B cell (primary cell): ENCODE data around the gene RTL1. TPM values are rescaled to one million over a fixed set of nuclear protein-coding genes. Genes with fewer than 3 reads are reported as not detected.

Experiments used
- ATAC-seq: fragments of 200-7000 bp; cut with Tn5 transposase; one replicate; pipeline ENCODE4 v1.10.0; 2021; ENCODE audit warnings: low read depth, mild to moderate bottlenecking, moderate number of reproducible peaks, moderate library complexity
- CTCF ChIA-PET: fragments of 350-600 bp; sonication (Branson Sonifier 250); formaldehyde crosslinking; loops from one replicate; lab custom pipeline; 2021; ENCODE audit warnings: antibody characterized with exemption, inconsistent platforms; lab: Charles Lee
- POLR2A ChIA-PET: fragments of 350-600 bp; sonication (Branson Sonifier 250); formaldehyde crosslinking; loops from one replicate; lab custom pipeline; 2021; ENCODE audit warnings: antibody characterized with exemption; lab: Charles Lee
- DNase-seq: peaks from one replicate; pipeline ENCODE4 v3.0.0; 2013
- H2AFZ ChIP-seq: 2 replicates; pipeline ENCODE4 v1.6.1; 2012; ENCODE audit warnings: mild to moderate bottlenecking, low read depth, low read length; ENCODE audit not compliant: insufficient read depth, poor library complexity, severe bottlenecking
- H3K27ac ChIP-seq, 2 donors: 1 replicate in 1 of 2; 2 replicates in 1 of 2; pipeline ENCODE4 v1.5.1; 2012 to 2013; ENCODE audit warnings: low read length in 2 of 2, mild to moderate bottlenecking in 2 of 2, moderate library complexity in 1 of 2
- H3K27me3 ChIP-seq, 4 experiments: fragments of 200-600 bp in 1 of 4; sonication (generic) in 1 of 4; replicated peaks in 1 of 4; 1 replicate in 2 of 4; 2 replicates in 2 of 4; pipeline versions ENCODE4 v1.6.1 to v1.7.0; 2013 to 2016; ENCODE audit warnings: low read length in 3 of 4, mild to moderate bottlenecking in 2 of 4, mixed read lengths in 1 of 4, moderate library complexity in 1 of 4; ENCODE audit not compliant: insufficient read depth in 4 of 4, control insufficient read depth in 3 of 4; ENCODE audit errors: control extremely low read depth in 1 of 4
- H3K36me3 ChIP-seq, 2 experiments: replicated peaks in 1 of 2; 1 replicate in 1 of 2; 2 replicates in 1 of 2; pipeline versions ENCODE4 v1.6.1 to v1.7.1; 2013; ENCODE audit warnings: low read length in 1 of 2; ENCODE audit not compliant: insufficient read depth in 2 of 2, control insufficient read depth in 1 of 2; ENCODE audit errors: control extremely low read depth in 1 of 2, extremely low read depth in 1 of 2
- H3K4me1 ChIP-seq, 2 donors: fragments of 200-600 bp in 1 of 2; sonication (generic) in 1 of 2; 1 replicate in 1 of 2; 2 replicates in 1 of 2; pipeline versions ENCODE4 v1.5.1 to v1.6.1; 2013 to 2017; ENCODE audit warnings: low read length in 2 of 2; ENCODE audit not compliant: control insufficient read depth in 2 of 2, insufficient read depth in 2 of 2
- H3K4me2 ChIP-seq: replicated peaks from 2 replicates; pipeline ENCODE3; 2012; ENCODE audit warnings: mild to moderate bottlenecking, low read depth, low read length; ENCODE audit not compliant: poor library complexity, severe bottlenecking
- H3K4me3 ChIP-seq, 5 experiments: fragments of 200-600 bp in 1 of 5; sonication (generic) in 1 of 5; 1 replicate in 3 of 5; 2 replicates in 2 of 5; pipeline versions ENCODE4 v1.5.1 to v1.7.0; 2011 to 2016; ENCODE audit warnings: low read length in 4 of 5, mild to moderate bottlenecking in 4 of 5, low read depth in 2 of 5, control low read depth in 1 of 5, moderate library complexity in 1 of 5; ENCODE audit not compliant: insufficient read depth in 1 of 5; ENCODE audit errors: control extremely low read depth in 1 of 5, extremely low read depth in 1 of 5
- H3K79me2 ChIP-seq: fragments of 200-600 bp; sonication (generic); one replicate; pipeline ENCODE4 v1.6.0; 2016; ENCODE audit warnings: low read length; ENCODE audit not compliant: control insufficient read depth, insufficient read depth
- H3K9ac ChIP-seq: fragments of 200-600 bp; sonication (generic); 2 replicates; pipeline ENCODE4 v1.6.1; 2017; ENCODE audit warnings: mild to moderate bottlenecking, low read length, moderate library complexity
- H3K9me3 ChIP-seq, 3 donors: one replicate each; pipeline versions ENCODE4 v1.6.1 to v1.7.1; 2013; ENCODE audit warnings: low read length in 2 of 3; ENCODE audit not compliant: control insufficient read depth in 2 of 3, insufficient read depth in 1 of 3; ENCODE audit errors: control extremely low read depth in 1 of 3
- H4K20me1 ChIP-seq: 2 replicates; pipeline ENCODE4 v1.6.0; 2012; ENCODE audit warnings: mild to moderate bottlenecking, low read length; ENCODE audit not compliant: insufficient read depth, control insufficient read depth, poor library complexity, severe bottlenecking
- H3K27ac Mint-ChIP-seq: one replicate; pipeline ENCODE4 v1.8.0; 2021; ENCODE audit warnings: mixed read lengths
- H3K27me3 Mint-ChIP-seq: one replicate; pipeline ENCODE4 v1.8.0; 2021; ENCODE audit warnings: mixed read lengths
- H3K4me1 Mint-ChIP-seq: one replicate; pipeline ENCODE4 v1.8.0; 2021; ENCODE audit warnings: mixed read lengths
- H3K4me3 Mint-ChIP-seq: one replicate; pipeline ENCODE4 v1.8.0; 2021; ENCODE audit warnings: mixed read lengths
- H3K9me3 Mint-ChIP-seq: one replicate; pipeline ENCODE4 v1.8.0; 2022; ENCODE audit warnings: mixed read lengths; ENCODE audit not compliant: insufficient read depth
- CTCF ChIP-seq: fragments of 200-600 bp; IDR thresholded peaks from one replicate; pipeline ENCODE4 v1.8.0; 2022; ENCODE audit warnings: antibody characterized with exemption, mild to moderate bottlenecking
- EZH2 ChIP-seq: IDR thresholded peaks from 2 replicates; pipeline ENCODE4 v1.6.1; 2012; ENCODE audit warnings: borderline replicate concordance, low read depth, mild to moderate bottlenecking, moderate library complexity, low read length; ENCODE audit not compliant: insufficient read depth, poor library complexity, severe bottlenecking
- WGBS: methylation state at CpG from one replicate; pipeline ENCODE4 v1.1.5; 2013; ENCODE audit warnings: missing lambda C conversion rate; ENCODE audit not compliant: insufficient coverage; 5-methylcytosine and 5-hydroxymethylcytosine counted together
- intact Hi-C: fragments of 100-400 bp; cut with micrococcal nuclease; formaldehyde crosslinking; loops from one replicate; pipeline ENCODE4 v1.10.0; 2022
- polyA plus RNA-seq: library from polyadenylated mRNA; depleted of rRNA; stranded (reverse); fragments of >200 nt; gene quantifications from 2 replicates; pipeline ENCODE4 v1.2.3, GENCODE V29; 2012
- total RNA-seq, 2 donors: library from RNA; stranded (reverse); fragments of 120-200 nt in 1 of 2; gene quantifications; 1 replicate in 1 of 2; 2 replicates in 1 of 2; pipeline versions ENCODE4 v1.2.3 to v1.2.4, GENCODE V29; 2013 to 2022

Gene RTL1
- total and polyA plus RNA-seq, 2 donors (not counting 1 experiment from before 2014, with no cell fraction given) = not detected

GRCh38 chr14:100851946-100852620 lies 51.4 kb downstream of the RTL1 start:
- ChIA-PET CTCF (interaction anchor here (1.5 kb wide), 1 partner anchor 775 kb away, joined by 4 read pairs; no protein-coding TSS in a partner anchor), POLR2A (no interaction called here)
- H3K4me3 Mint-ChIP-seq = no peak overlapping the region
- WGBS = 92% methylated on average over 14 of the region's 14 CpGs
- H3K9me3 ChIP-seq = no peaks in the 10 kb centered on the region
- no peaks in the 10 kb centered on the region for H3K27me3 ChIP-seq
- no peak overlapping the region for H3K27ac ChIP-seq
- H3K79me2 ChIP-seq = no peaks in the 10 kb centered on the region
- H3K27me3 Mint-ChIP-seq = no peaks in the 10 kb centered on the region
- no peak overlapping the region for H3K27ac Mint-ChIP-seq
- TF ChIP-seq CTCF (no peak), EZH2 (no peak)
- DNase-seq = no peak
- H3K4me2 ChIP-seq = no peak overlapping the region
- H4K20me1 ChIP-seq = no peaks in the 10 kb centered on the region
- H2AFZ ChIP-seq = no peak overlapping the region
- ATAC-seq = no peak
- H3K9me3 Mint-ChIP-seq = no peaks in the 10 kb centered on the region
- H3K4me3 ChIP-seq = no peak overlapping the region
- H3K4me1 Mint-ChIP-seq = no peaks in the 10 kb centered on the region
- no peaks in the 10 kb centered on the region for H3K36me3 ChIP-seq
- no peak overlapping the region for H3K9ac ChIP-seq
- intact Hi-C loops = no loop called here
- peaks cover 0 to 8% of the 10 kb centered on the region in 2 donors for H3K4me1 ChIP-seq

GRCh38 chr14:100851586-100851916 lies 52.0 kb downstream of the RTL1 start:
- no peaks in the 10 kb centered on the region for H3K9me3 Mint-ChIP-seq
- DNase-seq = no peak
- no peak overlapping the region for H3K4me3 ChIP-seq
- H3K79me2 ChIP-seq = no peaks in the 10 kb centered on the region
- 92% methylated on average over 13 of the region's 13 CpGs for WGBS
- intact Hi-C loops = no loop called here
- H2AFZ ChIP-seq = no peak overlapping the region
- peaks cover 0 to 8% of the 10 kb centered on the region in 2 donors for H3K4me1 ChIP-seq
- no peak overlapping the region for H3K27ac Mint-ChIP-seq
- H3K4me1 Mint-ChIP-seq = no peaks in the 10 kb centered on the region
- CTCF ChIA-PET = interaction anchor here (1.1 to 1.5 kb wide), 3 partner anchors 9 to 776 kb away, joined by 4 to 7 read pairs (median 5); no protein-coding TSS in a partner anchor
- no peak for TF ChIP-seq EZH2
- no peak for TF ChIP-seq CTCF
- H3K36me3 ChIP-seq = no peaks in the 10 kb centered on the region
- H3K9ac ChIP-seq = no peak overlapping the region
- H3K27me3 ChIP-seq = no peaks in the 10 kb centered on the region
- H3K27ac ChIP-seq = no peak overlapping the region
- POLR2A ChIA-PET = no interaction called here
- H3K4me3 Mint-ChIP-seq = no peak overlapping the region
- no peak for ATAC-seq
- H4K20me1 ChIP-seq = no peaks in the 10 kb centered on the region
- no peaks in the 10 kb centered on the region for H3K9me3 ChIP-seq
- no peak overlapping the region for H3K4me2 ChIP-seq
- H3K27me3 Mint-ChIP-seq = no peaks in the 10 kb centered on the region
